ENCODE measurements around the gene CDS2. TPM values are rescaled to one million over a fixed set of nuclear protein-coding genes. Genes with fewer than 3 reads are reported as not detected.

Gene CDS2
- total RNA-seq, 1 donor from 2014 or later, result 34.2 TPM

DNA sequence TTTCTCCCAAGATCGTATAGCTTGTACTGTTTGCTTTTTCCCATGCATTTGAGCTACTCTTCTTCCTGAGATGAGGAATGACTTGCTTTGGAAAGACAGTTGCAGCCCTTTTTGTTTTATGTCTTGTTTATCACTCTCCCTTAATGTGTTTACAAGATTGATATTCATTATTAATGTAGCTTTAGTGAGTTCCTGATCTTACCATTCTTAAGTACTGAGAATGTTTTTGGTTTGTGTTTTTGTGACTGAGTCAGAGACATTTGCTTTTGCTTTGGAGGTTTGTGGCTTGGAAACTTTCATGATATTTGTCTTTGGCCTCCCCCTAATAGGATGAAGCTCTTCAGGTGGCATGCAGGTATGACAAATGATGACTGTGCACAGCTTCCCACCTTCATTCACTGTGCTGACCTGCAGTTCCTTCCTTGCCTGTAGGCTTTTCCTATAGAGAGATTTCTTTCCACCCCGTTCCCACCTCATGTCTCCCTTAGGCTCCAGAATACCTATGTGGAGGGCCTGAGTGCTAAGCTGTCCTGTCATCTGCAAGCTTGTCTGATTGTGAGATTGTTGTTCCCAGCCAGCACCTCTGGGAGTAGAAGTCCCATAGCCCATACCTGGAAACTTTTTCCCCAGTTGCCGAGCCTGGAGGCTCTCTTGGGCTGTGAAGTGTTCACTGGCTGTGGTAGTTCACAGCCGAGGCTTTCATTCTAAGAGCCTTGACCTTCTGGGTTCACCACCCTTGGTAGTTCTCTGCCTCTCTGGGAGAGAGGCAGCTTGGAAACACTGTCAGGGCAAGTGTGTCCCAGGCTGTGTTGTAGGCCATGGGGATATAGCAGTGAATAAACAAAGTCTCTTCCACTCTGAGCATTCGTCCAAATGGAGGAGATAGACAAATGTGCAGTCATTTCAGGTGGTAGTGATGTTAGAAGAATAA, 27.1 kb downstream of the CDS2 start:
- no peak for DNase-seq (ENCODE audit: low read depth, low spot score)

DNA sequence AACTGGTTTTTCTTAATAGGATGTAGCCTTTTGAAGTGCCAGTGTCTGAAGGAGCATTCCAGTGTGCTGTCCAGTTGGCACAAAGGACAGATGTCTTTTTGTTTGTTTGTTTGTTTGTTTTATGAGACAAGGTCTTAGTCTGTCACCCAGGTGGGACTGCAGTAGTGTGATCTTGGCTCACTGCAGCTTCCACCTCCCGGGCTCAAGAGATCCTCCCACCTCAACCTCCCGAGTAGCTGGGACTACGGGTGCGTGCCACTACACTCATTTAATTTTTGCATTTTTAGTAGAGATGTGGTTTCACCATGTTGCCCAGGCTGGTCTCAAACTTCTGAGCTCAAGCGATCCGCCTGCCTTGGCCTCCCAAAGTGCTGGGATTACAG, 27.7 kb downstream of the CDS2 start:
- DNase-seq (ENCODE audit: low read depth, low spot score), result no peak

DNA sequence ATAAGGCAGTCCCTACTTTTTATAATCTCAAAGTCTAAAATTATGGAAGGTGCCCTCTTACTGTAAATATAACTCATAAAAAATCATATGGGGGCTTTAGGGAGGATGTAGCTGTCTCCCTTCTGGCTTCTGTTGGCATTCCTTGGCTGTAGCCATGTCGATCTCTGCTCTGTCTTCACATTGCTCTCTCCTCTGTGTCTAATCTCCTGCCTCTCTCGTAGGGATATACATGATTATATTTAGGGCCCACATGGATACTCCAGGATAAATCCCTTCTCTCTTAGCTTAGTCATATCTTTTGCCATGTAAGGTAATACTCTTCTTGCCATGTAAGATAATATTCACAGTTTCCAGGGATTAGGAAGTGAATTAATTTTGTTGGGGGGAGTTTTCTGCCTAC, 28.6 kb downstream of the CDS2 start:
- no peak for DNase-seq (ENCODE audit: low read depth, low spot score)

DNA sequence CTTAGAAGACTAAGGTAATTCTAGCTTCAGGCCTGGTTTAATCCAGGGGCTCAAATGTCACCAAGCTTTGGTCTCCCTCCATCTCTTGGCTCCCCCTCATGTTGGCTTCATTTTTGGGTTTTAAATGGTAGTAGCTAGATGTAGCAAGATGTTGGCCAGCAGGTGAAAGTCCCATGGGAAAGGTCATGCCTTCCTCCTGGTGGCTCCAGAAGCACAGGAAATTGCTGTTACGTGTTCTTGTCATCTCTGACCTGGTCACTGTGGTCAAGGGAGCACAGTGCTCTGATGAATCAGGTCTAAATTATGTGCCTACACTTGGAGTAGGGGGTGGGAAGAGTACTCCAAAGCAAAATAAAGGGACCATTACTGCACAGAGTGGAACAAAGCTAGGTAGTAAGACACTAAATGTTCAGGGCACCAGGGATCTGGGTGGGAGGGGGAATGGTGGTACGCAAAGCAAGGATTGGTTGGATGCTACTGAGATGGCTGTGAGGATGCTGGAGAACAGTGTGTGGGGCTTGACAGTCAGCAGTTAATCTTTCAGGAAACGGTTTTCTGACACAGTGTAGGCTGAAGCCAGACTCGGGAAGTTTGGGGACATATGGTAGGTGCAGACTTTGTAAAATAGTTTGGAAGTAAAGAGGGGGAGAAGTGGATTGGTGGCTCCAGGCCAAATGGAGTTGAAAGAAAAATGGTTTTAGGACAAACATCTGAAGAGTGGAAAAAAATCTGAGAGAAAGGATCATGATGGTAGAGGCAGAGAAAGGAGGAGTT, 30.1 kb downstream of the CDS2 start:
- no peak for DNase-seq (ENCODE audit: low read depth, low spot score)

DNA sequence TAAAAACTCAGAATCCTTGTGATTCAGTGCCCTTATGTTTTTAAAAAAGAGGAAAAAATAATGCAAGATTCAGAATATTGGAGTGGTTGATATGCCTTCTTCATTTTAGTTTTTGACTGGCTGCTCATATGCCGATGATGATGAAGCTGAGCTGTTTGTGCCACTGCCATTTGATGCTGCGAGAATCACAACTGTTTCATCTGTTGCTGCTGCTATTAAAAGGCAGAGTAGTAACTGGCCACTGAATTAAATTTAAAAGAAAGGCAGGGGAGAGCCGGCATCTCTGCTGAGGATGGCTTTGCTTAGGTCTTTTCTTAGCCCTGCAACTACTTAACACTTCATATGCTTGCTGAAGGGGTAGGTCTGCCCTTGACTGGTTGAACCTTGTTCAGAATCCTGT, 33.1 kb downstream of the CDS2 start:
- DNase-seq (ENCODE audit: low read depth, low spot score), result no peak

DNA sequence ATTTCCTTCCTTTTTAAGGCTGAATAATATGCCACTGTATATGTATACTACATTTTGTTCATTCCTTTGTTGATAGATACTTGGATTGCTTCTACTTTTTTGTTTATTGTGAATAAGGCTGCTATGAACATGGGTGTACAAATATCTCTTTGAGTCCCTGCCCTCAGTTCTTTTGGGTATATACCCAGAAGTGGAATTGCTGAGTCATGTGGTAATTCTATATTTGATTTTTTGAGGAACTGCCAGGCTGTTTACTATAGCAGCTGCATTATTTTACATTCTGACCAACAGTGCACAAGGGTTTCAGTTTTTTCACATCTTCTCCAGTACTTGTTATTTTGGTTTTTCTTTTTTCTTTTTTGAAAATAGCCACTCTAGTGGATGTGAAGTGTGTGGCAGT, 34.1 kb downstream of the CDS2 start:
- DNase-seq (ENCODE audit: low read depth, low spot score), result no peak

DNA sequence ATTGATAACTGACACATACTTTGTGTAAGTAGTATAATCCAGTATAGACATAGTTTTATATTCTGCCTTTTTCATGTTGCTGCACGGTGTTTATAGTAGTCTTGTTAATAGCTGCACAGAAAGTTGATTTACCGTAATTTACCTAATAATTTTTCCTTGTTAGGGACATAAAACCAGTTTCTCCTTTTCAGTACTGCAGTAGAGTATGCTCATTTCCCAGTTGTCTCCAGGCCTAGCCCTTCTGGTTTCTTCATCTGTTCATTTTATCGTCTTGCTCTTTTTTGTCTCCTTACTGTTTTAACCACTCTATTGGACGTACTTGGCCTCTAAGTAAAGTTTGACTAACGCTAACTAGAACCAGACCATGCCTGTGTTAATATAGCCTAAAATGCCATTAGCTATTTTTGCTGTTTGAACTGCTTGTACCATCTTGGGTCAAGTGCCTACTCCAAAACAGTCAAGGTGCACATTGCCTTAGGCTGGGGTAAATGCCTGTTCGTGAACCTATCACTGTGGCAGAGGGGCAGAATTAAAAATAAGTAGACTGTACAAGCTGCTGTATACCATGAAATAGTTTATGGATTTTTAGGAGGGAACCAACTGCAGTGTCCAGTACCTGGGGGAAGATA, 34.8 kb downstream of the CDS2 start:
- no peak for DNase-seq (ENCODE audit: low read depth, low spot score)

DNA sequence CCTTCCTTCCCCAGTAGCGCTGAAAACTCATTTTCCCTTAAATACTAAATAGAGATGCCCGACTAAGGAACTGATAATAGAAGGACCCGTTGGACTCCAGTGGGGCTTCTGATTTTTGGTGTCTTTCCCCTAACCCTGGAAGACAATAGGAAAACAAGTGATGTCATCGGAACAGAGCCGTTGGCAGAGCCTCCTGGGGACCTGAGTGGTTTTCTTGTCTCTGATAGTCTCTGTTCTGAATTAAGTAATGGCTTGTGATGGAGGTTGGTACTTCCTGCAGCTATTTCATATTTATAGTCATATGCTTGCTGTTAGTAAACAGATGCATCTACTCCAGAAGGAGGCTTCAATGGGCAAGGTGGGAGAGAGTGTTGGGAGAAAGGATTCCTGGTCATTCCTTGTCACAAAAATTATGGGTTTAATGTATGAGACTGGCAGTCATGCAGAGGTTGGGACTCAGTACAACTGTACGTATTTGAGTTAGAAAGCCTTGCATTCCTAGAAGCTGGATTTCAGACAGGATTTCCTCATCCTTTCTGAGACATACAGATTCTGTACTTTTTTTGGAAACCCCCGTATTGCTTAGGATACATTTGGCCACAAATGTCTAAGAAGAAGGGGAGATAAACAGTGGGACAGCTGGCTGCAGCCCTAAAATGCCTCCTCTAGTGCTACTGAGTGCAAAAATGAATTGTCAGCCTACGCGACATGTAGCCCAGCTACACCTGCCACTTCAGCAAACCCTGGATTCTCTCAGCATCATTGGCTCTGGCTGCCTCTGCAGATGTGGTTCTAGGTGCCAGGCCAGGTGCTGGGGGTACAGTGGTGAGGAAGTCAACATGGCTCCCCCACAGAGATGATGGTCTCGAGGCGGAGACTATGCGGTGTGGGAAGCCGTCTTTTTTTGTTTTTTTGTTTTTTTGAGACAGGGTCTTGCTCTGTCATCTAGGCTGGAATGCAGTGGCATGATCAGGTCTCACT, 38.1 kb downstream of the CDS2 start:
- DNase-seq (ENCODE audit: low read depth, low spot score), result no peak

DNA sequence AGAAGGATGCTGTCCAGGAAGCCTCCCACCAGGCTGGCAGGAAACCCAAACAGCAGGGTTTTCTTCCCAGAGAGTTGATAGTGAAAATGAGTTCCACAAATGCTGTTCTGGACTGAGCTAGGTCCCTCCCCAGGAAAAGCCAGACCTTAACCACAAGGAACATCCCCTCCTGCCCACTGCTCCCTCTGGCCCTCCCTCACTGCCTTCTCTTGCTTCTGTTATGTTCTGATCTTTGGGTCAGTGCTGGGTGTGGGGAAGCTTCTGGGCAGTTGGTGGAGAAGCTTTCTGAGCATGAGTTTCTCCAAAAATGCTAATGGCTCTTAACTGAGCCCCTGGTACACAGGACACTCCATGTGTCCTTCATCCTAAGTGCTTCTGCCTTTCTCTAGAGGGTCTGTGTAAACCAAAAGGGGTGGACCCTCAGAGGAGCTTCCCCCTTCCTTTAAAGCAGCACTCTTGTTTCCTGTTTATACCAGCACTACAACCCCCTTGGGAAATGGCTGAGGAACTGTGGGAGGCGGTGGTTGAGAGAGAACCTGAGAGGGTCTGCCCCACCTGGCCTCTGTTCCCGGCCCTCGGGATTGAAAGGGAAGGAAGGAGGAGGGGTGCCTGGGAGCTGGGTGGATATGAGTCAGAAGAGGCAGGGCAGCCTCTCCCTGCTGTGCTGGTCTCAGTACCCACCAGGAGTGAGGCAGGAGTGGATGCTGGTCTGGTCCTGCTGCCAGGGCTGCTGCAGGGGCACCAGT, 42.0 kb downstream of the CDS2 start:
- no peak for DNase-seq (ENCODE audit: low read depth, low spot score)

DNA sequence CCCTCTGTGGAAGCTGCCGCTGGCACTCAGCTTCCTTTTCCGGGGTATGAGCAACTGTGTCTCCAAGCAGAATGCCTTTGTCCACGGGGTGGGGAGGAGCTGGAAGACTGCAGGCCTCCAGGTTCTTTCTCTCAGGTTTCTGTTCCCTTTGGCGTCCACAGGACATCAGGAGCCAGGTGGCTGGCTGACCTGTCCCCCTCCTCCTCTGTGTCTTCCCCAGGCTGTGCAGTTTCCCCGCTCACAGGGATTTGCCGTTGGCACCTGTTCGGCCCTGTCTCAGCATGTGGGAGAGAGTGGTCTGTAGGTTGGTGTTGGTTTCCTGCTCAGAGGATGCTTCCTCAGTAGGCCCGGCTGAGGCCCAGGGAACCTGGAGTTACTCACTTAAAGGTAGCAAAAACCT, 43.5 kb downstream of the CDS2 start:
- DNase-seq (ENCODE audit: low read depth, low spot score), result no peak

DNA sequence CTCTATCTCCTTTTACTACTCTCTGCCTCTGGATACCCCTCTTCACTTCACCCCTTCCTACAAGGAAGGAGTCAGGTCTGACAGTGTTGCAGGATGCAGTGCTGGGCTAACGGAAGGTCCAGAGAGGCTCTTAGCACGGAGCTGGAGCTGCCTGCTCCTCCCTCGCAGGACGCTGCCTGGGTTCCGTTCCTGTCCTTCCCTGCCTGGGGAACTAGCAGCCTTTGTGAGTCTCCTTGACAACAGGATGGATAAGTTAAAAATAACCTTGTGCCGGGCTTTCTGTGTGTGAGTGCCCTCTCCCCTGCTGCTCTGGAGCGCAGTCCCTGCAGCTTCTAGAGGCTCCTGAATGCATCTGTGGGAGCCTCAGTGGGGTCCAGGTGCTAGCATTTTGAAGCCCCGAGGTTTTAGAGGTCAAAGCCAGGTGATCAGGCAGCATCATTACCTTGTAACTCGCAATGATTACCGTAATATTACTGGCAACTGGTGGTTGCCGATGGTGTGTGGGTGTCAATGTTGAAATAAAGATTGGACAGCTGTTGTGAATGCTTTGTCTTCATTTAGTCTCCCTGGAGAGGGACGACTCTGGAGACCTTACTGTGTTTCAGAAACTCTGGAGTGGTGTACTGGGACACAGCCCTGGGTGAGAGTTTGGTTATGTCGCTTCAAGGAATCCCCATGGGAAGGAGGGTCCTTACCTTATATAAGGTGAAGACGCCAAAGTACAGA, 44.4 kb downstream of the CDS2 start:
- DNase-seq (ENCODE audit: low read depth, low spot score), result no peak

DNA sequence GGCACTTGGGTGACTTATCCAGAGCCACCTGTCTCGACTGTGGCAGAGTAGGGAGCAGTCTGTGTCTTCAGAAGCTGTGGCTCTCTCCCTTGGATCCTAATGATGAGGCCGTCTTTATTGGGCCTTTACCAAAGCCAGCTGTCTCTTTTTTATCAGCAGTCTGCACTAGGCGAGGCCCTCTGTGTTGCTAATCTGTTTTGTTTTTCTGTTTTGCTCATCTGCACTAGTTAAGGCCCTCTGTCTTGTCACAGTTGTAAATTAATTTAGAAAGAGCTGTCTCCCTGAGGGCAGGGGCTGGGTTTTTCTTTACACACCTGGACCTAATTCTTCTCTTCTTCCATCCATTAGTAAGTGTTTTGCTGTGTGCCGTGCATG, 45.0 kb downstream of the CDS2 start:
- DNase-seq (ENCODE audit: low read depth, low spot score), result no peak

DNA sequence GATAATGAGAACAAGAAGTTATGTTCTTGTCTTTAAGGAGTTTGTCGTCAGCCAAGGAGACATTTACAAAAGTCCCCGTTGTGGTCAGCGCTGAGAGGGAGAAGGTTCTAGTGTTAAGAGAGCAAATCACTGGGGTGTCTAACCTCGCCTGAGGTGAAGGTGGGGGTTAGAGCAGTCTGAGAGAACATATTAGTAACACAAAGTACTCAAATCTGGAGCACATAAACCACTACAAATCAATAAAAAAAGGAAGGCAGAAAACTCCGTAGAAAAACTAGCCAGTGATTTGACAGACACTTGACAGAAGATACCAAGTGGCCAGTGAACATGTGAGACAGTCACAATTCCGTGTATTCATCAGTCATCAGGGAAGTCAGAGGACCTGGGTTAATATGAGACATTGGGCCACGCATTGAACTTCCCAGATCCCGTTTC, 45.4 kb downstream of the CDS2 start:
- no peak for DNase-seq (ENCODE audit: low read depth, low spot score)

DNA sequence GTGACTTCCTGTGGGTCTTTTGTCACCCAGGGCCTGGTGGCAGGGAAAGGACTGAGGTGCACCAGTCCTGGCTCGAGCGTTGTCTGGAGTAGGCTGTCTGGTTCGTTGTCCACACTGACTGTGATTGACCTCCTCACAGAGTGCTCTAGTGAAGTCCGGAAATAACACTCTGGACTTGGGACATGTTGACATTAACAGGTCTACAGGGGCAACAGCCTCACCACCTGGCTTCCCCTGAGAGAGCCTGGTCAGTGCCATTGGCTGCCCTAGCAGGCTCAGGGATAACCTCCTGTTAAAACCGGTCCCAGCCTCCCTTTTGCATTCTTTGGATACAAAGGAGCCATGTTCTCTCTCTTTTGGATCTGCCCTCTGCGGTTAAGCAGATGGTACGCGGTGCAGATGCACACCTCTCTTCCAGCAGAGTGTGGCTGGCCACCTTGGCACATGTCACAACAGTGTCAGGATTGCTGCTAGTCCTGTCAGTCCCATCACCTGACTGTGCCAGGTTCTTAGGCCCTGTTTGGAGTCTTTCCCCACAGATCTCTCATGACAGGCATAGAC, 46.2 kb downstream of the CDS2 start:
- DNase-seq (ENCODE audit: low read depth, low spot score), result no peak

DNA sequence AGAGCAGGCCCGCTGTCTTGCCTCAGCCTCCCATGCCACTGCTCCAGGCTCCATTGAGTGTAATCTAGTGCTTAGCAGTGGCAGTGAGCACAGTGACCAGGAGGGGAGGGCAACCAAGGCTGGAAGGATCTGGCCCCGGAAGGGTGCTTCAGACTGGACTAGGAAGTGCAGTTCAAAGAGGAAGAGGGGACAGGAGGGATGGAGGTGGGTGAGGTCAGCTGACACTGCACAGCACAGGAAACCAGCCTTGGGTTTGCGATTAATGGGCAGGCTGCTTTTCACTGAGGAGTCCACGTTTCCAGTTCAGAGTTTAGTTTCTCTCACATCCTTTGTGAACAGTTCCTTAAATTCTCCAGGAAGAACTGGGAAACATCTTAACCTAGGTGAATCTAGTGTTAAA, 46.9 kb downstream of the CDS2 start:
- no peak for DNase-seq (ENCODE audit: low read depth, low spot score)

DNA sequence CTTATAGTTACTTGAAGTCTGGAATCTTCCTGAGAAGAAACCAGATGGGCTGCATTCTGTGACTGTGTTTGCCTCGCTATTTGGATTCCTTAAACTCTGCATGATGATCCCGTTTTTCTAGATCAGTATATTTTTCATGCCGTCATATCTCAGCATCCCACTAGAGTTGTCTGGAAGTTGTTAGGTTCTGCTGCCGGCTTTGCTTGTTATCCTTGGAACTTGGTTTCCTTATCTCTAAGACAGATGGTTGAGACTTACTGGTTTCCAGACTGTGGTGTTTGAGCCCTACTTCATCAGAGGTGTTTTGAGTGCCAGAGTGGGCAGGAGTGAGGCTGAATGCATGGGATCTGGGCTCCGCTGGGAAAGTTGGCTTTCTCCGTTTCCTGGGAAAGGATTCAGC, 50.3 kb downstream of the CDS2 start:
- DNase-seq (ENCODE audit: low read depth, low spot score), result no peak

DNA sequence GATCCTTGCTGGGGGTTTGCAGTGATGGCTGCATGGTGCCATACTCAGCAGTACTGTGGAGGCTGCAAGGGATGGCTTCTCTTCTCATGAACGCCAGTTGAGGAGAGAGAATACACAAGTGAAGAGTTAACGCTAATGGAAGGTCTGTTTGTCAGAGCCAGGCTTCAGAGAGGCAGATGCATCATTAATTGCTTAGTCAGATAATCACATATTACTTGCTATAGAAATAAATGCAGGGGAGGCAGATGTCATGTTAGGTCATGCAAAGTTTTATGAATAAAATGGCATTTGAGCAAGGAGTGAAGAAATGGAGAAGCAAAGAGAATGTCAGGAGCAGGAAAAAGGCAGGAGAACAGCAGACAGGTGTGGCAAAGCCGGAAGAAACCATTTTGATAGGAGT, 51.2 kb downstream of the CDS2 start:
- DNase-seq (ENCODE audit: low read depth, low spot score), result no peak

DNA sequence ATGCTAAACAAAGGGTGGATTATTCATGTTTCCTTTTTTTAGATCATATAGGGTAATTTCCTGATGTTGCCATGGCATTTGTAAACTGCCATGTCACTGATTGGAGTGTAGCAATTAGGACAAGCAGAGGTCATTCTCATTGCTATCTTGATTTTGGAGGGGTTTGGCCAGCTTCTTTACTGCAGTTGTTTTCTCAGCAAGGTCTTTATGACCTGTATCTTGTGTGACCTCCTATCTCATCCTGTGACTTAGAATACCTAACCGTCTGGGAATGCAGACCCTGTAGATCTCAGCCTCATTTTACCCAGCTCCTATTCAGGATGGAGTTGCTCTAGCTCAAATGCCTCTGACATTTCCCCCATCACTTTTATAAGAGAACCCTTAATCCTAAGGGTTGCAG, 53.6 kb downstream of the CDS2 start:
- DNase-seq (ENCODE audit: low read depth, low spot score), result no peak

DNA sequence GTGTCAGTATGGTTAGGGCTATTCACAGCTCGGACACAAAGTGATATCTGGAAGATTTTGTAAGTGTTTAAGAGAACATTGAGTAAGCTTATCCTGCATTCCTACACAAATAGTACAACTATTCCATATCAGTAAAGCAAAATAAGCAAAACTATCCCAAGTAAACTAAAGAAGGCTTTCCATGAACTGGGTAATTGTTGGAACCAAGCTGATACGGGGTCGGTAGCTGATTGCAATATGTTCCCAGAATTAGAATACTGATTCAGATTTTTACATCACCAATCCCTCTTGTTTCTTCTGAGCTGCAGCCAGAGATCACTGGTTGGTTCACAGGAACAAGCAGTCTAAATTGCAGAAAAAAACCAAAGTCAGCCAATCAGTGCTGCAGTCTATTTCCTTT, 54.1 kb downstream of the CDS2 start:
- DNase-seq (ENCODE audit: low read depth, low spot score), result no peak
